Upper lobe of left lung (tissue), 4 donors: Measurements from ENCODE around the gene GLT6D1.

Experiments used
- CTCF ChIP-seq, 6 experiments: fragments of 450-650 bp in 4 of 6; fragments of 200-600 bp in 2 of 6; sonication (generic) in 2 of 6; IDR thresholded peaks; one replicate each; pipeline ENCODE4 v1.5.1; 2016 to 2019; ENCODE audit warnings: antibody characterized with exemption in 6 of 6
- EP300 ChIP-seq, 4 donors: sonication (generic); formaldehyde crosslinking; IDR thresholded peaks; one replicate each; pipeline ENCODE4 v1.5.1; 2017; ENCODE audit warnings: antibody characterized with exemption in 4 of 4, control low read depth in 2 of 4
- POLR2A ChIP-seq, 4 donors: fragments of 450-650 bp; IDR thresholded peaks; one replicate each; pipeline ENCODE4 v1.5.1; 2016 to 2017; ENCODE audit warnings: antibody characterized with exemption in 4 of 4, mild to moderate bottlenecking in 2 of 4
- POLR2AphosphoS5 ChIP-seq, 2 donors: sonication (generic); formaldehyde crosslinking; IDR thresholded peaks; one replicate each; pipeline ENCODE4 v1.5.1; 2017; ENCODE audit warnings: antibody characterized with exemption in 2 of 2

GRCh38 chr9:135662758-135663450, 23.6 kb upstream of the GLT6D1 start, which contains the start of gene LCN9:
- TF ChIP-seq POLR2A (IDR thresholded peaks at IDR 0.05) (no peak), CTCF (IDR thresholded peaks at IDR 0.05) (no peak), POLR2AphosphoS5 (IDR thresholded peaks at IDR 0.05) (no peak), EP300 (IDR thresholded peaks at IDR 0.05) (no peak)
